ELR (cell line): ENCODE results near the gene UBE2S.

ENCODE experiments used
- DNase-seq: peaks from one replicate; pipeline ENCODE4 v3.0.0-alpha.2; 2015; ENCODE audit warnings: low read depth

The UBE2S gene

GRCh38 chr19:55362174-55362989 lies 45.2 kb downstream of the UBE2S start:
- DNase-seq: no peak

GRCh38 chr19:55360902-55361301 lies 46.7 kb downstream of the UBE2S start:
- DNase-seq: no peak

GRCh38 chr19:55358943-55359908 lies 48.4 kb downstream of the UBE2S start:
- no peak for DNase-seq

- DNase-seq: no peak
These were observed 49.1 kb downstream of the UBE2S start for GRCh38 chr19:55358493-55358892.

- DNase-seq: no peak
These were observed 52.3 kb downstream of the UBE2S start for GRCh38 chr19:55355213-55355821.

- no peak for DNase-seq
These were observed 52.8 kb downstream of the UBE2S start, which contains the start of gene COX6B2 for GRCh38 chr19:55354698-55355212. Gene COX6B2 (minus strand): TSS chr19:55354719. CDS start chr19:55354521, 198 bp downstream.

- peak; percentile 47 for DNase-seq
These were observed 53.5 kb downstream of the UBE2S start for GRCh38 chr19:55353803-55354697.

GRCh38 chr19:55353356-55353802 lies 54.2 kb downstream of the UBE2S start:
- DNase-seq: no peak

GRCh38 chr19:55352549-55353145 lies 54.9 kb downstream of the UBE2S start:
- no peak for DNase-seq

- DNase-seq: no peak
These were observed 55.5 kb downstream of the UBE2S start for GRCh38 chr19:55352040-55352439.

GRCh38 chr19:55350620-55351315 lies 56.8 kb downstream of the UBE2S start:
- DNase-seq: no peak
